DMS114 treated with DMSO at 0.1 percent for 48 hours (cell line): ENCODE data around the gene KIF25.
"Not testable (repeated sequence)": the region's sequence is repeated elsewhere in the genome, so short reads cannot be mapped to it uniquely, and the experiment has no call there.

Experiments
- DNase-seq: peaks from one replicate; lab custom pipeline; 2025; ENCODE audit not compliant: unreplicated experiment; lab: John Stamatoyannopoulos, UW

The KIF25 gene

DNA sequence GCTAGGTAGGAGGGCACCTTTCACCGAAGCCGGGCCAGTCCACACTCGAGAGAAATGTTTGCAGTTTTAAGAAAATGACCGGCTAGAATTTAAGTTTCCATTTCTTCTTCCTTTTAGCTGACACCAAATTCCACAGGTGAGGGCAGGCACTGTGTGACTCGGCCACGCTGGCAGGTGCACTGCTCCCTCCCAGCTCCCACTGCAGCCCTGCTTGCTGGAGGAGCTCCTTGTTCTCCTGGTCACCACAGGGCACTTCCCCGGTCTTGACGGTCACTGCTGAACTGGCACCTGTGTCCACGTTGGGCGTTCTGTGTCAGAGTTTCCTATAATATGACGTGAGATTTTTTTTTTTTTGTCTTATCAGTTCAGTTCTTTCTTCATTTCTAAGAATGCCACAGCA is 3.6 kb upstream of the KIF25 start:
- DNase-seq: no peak

GRCh38 chr6:167995302-167995701 is 2.2 kb upstream of the KIF25 start:
- no peak for DNase-seq

DNA sequence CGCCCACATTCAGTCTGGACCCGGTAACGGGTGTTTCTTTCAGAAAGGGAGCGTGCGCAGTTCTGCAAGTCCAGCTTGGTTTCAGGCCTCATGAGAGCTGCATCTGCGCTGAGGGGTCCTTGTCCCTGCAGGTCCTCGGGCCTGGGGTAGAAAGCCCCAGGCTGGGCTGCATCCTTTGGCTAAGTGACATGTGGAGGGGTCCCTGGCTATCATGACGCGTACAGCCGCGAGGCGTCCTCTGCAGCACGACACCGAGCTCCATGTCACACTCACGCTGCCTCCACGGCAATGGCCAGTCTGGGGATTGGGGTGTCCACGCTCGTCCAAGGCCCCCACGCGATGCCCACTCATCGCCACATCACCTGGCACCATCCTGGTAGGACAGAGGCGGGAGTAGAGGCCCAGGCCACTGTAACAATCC is 1.7 kb upstream of the KIF25 start:
- no peak for DNase-seq

DNA sequence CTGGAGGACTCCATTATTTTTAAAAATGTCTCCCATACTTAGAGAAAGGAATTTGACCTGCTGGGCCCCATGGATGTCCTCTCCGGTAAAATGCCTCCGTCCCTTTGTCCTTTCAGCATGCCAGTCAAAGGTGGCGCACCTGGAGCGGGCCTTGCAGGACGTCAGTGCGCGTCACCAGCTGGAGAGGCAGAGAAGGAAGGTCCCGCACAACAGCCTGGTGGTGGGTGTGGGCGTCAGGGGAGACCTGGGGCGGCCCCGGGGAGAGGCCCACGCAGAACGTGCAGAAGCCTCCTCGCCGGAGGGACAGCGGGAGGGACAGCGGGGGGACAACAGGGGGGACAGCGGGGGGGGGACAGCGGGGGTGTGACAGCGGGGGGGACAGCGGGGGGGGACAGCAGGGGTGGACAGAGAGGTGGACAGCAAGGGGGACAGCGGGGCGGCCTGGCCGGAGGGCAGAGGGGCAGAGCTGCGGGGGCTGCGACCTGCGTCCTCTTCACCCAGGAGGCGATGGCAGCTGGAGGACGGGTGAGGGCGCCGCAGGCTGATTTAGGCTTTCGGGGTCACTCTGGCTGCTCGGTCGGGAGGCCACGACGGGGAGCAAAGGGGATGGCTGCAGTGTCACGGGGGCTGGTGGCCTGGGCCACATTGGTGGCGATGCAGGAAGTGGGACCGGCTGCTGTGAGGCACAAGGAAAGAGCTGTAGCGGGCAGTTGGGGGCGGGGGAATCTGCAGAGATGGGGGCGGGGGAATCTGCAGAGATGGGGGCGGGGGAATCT is 859 bp upstream of the KIF25 start:
- DNase-seq: no peak

DNA sequence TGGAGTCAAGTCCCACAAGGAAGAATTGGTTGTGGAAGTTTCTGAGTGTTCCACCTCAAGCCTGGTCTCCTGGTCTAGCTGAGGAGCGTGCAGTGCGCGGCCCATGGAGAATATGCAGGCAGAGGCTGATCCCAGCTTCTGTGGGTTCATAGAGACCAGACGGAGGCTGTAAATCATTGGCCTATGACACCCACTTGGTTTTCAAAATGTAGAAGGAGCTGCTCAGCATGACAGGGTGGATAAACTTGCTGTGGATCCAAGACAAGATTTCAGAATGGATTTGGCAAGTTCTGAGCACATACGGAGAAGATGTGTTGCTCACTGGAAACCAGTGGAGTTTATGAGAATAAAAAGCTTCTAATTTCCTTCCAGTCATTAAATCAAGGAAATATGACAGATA is 744 bp downstream of the KIF25 start:
- DNase-seq: no peak

DNA sequence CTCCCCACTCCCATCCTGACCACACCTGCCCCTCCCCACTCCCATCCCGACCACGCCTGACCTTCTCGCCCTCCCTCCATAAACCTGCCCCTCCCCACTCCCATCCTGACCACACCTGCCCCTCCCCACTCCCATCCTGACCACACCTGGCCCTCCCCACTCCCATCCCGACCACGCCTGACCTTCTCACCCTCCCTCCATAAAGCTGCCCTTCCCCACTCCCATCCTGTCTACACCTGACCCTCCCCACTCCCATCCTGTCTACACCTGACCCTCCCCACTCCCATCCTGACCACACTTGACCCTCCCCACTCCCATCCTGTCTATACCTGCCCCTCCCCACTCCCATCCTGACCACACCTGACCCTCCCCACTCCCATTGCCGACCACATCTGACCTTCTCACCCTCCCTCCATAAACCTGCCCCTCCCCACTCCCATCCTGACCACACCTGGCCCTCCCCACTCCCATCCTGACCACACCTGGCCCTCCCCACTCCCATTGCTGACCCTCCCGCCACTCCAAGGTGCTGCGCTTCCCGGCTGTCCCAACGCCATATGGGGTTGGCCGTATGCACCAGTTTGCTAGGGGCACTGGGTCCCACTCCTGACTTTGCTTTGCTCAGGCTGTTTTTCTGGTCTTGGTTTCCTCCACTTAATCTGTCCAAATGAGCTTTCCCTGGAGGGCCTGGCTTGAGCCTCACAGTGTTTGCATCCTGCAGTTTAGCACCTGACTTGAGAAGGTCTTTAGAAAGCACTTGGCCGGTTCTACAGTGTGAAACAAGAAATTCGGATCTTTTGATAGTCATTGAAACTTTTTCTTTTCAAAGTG is 2.9 kb downstream of the KIF25 start:
- no peak for DNase-seq

GRCh38 chr6:168001029-168001332 is 3.5 kb downstream of the KIF25 start:
- DNase-seq: no peak

DNA sequence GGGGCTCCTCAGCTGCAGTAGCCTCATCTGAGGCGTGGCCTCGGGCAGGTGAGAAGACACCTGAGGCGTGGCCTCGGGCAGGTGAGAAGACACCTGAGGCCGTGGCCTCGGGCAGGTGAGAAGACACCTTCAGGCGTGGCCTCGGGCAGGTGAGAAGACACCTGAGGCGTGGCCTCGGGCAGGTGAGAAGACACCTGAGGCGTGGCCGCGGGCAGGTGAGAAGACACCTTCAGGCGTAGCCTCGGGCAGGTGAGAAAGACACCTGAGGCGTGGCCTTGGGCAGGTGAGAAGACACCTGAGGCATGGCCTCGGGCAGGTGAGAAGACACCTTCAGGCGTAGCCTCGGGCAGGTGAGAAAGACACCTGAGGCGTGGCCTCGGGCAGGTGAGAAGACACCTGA is 4.0 kb downstream of the KIF25 start:
- not testable (repeated sequence) for DNase-seq

GRCh38 chr6:168002804-168003203 is 5.3 kb downstream of the KIF25 start:
- no peak for DNase-seq

- no peak for DNase-seq
Observed at GRCh38 chr6:168004023-168004422, 6.6 kb downstream of the KIF25 start.

GRCh38 chr6:168004945-168005344 is 7.5 kb downstream of the KIF25 start:
- DNase-seq: no peak

- no peak for DNase-seq
Observed at GRCh38 chr6:168005796-168006195, 8.3 kb downstream of the KIF25 start.

DNA sequence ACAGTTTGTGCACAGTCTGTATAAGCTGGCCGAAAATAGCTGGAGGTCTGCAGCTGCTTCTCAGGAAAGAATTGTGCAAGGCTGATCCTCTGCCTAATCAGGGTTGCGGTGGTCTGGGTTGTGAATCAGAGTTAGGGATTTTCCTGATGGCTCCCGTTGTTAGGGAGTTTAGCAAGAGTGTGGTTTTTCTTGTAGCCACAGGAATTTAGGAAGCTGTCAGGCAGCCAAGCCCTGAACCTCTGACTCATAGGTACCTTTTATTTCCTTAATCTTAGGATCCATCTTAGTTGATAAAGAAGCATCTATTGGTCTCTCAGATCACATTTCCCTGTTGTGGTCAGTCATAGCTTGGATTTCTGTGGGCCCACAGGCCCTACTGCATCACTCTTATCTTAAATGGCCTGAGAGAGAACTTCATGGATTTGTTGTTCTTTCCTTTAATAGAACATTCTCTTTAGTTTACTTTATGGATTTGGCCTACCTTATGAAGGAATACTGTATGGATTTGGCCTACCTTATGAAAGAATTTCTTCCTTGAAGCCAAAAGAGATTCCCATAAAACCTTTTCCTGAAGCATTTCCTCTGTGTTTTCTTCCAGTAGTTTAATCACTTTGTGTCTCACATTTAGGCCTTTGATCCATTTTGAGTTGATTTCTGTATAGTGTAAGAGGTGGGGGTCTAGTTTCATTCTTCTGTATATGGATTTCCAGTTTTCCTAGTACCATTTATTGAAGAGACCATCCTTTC is 10.3 kb downstream of the KIF25 start:
- no peak for DNase-seq

GRCh38 chr6:168009331-168009730 is 11.9 kb downstream of the KIF25 start:
- no peak for DNase-seq

GRCh38 chr6:168011291-168011690 is 13.8 kb downstream of the KIF25 start:
- DNase-seq: no peak

DNA sequence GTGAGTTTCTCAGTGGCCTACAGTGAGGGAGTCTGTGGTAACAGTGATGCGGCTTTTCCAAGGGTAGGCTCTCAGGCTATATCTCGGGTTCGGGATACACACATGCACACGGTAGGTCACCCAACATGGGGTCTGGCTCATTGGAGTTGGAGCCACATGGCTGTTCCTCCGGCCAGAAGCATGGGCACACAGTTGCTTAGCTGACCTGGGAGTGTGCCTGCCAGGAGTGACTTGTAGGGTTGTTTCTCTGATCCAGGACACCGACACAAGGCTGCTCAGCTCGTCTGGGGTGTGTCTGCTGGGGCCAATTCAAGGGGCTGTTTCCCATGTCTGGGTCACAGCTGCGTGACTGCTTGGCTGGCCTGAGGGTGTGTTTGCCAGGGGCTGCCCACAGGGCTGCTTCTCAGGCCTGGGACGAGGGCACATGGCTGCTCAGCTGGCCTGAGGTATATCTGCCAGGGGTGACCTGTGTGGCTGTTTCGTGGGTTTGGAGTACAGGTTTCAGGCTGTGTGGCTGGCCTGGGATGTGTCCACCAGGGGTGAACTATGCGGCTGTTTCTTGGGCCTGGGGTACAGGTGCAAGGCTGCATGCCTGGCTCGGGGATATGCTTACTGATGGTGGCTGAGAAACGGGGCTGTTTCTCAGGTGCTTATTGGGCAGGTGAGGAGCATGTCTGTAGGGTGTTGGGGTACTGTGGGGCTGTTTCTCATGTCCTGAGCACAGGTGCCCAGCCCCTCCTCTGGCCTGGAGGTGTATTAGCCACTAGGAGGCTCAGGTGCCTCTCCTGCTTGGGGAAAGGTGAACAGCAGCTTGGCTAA is 15.2 kb downstream of the KIF25 start:
- DNase-seq: no peak

DNA sequence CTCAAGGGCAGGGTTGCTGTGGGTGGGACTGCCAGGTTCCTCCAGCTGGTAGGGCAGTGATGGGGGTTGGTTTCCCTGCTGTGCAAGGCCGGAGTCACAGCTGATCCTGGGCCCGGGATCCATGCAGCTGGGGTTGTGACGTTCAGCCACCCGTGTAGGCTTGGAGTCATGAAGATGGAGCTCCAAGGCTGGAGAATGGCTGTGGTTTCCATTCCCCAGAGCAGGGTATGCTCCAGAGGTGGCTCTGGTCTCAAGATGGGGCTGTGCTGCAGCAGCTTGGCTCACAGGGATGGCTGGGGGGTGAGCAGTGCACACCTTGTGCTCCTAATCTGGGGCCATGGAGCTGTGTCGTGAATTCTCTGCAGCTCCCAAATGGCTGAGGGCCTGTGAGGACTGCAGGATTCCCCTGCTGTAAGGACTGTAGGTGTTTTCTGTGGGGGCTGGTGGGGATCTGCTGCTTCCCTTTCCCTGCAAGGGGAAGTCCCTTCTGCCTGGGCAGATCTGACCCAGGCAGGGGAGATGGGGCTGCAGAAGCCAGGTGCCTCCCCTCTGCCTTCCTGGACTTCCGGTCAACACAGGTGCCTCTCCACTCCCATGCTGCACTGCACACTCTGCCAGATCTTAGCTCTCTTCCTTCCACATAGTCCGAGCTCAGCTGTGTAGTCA is 15.9 kb downstream of the KIF25 start:
- no peak for DNase-seq

GRCh38 chr6:168014428-168014827 is 17.0 kb downstream of the KIF25 start:
- no peak for DNase-seq

DNA sequence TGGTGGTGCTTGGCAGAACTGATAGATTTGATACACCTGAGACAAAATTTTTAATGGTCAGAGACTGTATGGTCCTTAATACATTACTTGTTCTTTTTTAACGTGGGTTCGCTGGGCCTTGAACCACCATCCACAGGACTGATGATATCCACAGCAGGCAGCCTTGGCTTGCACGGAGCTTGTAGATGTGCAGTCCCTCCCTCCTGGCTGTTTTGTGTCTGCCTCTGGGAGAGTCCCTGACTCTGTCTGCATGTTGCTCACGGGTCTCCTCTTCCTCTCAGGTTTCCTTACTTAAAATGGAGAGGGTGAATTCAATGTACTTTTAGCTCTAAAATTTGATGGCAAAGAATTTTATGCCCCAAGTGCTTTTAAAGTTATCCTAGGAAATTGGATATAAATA is 17.5 kb downstream of the KIF25 start:
- DNase-seq: no peak

- no peak for DNase-seq
Observed at GRCh38 chr6:168015482-168016175, 18.2 kb downstream of the KIF25 start.
